ENCODE measurements around the gene NOS3.
"Not testable (repeated sequence)": the region's sequence is repeated elsewhere in the genome, so short reads cannot be mapped to it uniquely, and the experiment has no call there.

The NOS3 gene

DNA sequence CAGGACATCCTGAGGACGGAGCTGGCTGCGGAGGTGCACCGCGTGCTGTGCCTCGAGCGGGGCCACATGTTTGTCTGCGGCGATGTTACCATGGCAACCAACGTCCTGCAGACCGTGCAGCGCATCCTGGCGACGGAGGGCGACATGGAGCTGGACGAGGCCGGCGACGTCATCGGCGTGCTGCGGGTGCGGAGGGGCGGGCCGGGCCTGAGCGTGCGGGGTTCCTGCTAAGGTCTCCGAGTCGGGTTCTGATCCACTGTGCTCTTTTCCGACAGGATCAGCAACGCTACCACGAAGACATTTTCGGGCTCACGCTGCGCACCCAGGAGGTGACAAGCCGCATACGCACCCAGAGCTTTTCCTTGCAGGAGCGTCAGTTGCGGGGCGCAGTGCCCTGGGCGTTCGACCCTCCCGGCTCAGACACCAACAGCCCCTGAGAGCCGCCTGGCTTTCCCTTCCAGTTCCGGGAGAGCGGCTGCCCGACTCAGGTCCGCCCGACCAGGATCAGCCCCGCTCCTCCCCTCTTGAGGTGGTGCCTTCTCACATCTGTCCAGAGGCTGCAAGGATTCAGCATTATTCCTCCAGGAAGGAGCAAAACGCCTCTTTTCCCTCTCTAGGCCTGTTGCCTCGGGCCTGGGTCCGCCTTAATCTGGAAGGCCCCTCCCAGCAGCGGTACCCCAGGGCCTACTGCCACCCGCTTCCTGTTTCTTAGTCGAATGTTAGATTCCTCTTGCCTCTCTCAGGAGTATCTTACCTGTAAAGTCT is 23.1 kb downstream of the NOS3 start:
- peak in 57 of 58 donors; percentile 4 to 90 (median 67) for DNase-seq

DNA sequence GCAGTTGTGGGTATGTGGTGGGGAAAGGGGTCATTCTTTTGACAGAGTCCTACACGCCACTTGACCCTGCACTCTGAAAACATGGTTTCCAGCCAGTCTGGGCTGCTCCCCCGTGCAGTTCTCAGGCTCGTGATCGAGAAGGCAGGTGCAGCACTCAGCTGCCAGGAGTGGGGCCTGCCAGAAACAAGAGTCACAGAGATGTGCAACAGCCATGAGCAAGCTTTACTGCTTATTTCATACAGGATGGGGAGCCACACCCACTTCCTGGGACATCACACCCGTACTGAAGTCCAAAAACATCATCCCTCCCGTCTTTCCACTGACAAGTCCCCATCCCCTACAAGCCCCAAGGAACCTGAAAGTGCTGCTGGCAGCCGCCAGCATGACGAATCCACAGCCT is 24.1 kb downstream of the NOS3 start:
- no peak for DNase-seq

- DNase-seq = no peak
Observed at GRCh38 chr7:151015967-151016366, 25.1 kb downstream of the NOS3 start.

GRCh38 chr7:151016505-151016904 is 25.7 kb downstream of the NOS3 start:
- no peak for DNase-seq

- DNase-seq = no peak
Observed at GRCh38 chr7:151016942-151017341, 26.1 kb downstream of the NOS3 start.

GRCh38 chr7:151017370-151017952 is 26.6 kb downstream of the NOS3 start:
- DNase-seq = no peak

- DNase-seq = peak in 37 of 58 donors; percentile 4 to 74 (median 33)
Observed at GRCh38 chr7:151017953-151018420, 27.2 kb downstream of the NOS3 start.

DNA sequence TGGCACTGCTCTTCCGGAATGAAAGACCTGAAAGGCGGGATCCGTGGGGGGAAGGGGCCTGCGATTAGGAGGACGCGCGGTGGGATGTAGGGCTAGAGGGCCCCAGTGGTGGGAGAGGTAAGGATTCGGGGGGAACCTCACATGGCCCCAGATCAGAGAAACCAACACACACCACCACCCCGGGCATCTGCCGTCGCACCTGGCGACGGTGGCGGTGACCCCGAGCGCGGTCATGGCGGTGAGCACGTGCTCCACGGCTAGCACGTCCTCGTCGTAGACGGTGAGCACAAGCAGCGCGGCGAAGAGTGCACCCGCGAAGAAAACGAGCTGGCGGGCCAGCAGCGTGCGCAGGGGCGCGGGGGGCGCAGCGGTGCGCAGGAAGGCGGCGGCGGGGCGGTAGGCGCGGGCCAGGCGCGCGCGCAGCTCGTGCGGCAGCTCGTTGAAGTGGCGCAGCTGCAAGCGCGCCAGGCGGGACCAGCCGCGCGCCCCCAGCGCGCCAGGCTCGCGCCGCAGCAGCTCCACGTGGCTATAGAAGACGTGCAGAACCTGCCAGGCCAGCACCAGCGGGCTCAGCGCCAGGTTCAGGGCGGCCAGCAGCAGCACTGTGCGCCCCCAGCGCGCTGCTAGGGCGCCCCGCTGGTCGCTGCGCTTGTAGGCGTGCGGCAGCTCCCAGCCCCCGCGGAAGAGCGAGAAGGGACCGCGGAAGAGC is 27.8 kb downstream of the NOS3 start:
- peak in 9 of 58 donors; percentile 15 to 45 (median 24) for DNase-seq

- no peak for DNase-seq
Observed at GRCh38 chr7:151019130-151019447, 28.3 kb downstream of the NOS3 start.

- DNase-seq = no peak
Observed at GRCh38 chr7:151020231-151020630, 29.4 kb downstream of the NOS3 start.

DNA sequence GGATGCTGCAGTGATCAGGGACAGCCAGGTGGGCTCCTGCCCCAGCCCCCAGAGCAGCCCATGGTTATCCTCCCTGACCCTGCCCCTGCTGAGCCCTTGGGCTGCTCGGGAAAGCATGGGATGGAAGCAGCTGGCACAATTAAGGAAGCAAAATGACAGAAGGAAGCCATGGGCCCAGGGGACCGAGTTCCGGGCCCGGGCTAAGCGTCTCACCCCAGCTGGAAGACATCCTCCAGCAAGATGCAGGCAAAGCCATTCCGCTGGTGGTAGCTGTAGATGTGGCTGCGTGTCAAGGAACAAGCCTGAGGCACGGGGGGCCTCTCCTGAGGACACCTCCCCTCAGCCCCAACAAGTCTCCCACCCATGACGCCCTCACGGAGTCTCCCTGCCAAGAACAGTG is 32.4 kb downstream of the NOS3 start:
- no peak for DNase-seq

DNA sequence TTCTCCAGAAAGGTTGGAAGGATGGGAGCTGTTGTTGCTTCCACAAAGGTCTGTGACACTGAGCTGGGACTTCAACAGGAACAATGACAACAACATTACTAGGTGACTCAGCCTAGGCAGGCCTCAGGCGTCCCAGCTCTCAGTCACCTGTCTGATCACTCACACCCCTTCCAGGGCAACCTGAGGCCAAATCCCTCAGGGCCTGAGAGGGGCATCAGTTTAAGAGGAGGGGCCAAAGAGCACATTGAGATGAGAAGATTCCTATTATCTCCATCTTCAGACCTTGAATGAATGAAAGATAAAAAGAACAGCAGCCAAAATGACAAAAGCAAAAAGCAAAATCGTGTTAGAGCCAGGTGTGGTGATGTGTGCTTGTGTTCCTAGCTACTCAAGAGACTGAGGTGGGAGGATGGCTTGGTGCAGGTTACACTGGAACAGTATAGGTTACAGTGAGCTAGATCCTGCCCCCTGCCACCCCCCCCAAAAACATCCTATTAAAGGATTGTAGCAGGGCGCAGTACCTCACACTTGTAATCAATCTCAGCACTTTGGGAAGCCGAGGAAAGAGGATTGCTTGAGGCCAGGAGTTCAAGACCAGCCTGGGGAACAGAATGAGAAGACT is 33.7 kb downstream of the NOS3 start, which contains the start of gene ATG9B:
TSS of gene ATG9B (minus strand) at position 60 of the 622 bp plus-strand sequence. CDS start 71 bp downstream, outside the sequence.
- DNase-seq = no peak

GRCh38 chr7:151025924-151026671 is 35.3 kb downstream of the NOS3 start:
- no peak for DNase-seq

DNA sequence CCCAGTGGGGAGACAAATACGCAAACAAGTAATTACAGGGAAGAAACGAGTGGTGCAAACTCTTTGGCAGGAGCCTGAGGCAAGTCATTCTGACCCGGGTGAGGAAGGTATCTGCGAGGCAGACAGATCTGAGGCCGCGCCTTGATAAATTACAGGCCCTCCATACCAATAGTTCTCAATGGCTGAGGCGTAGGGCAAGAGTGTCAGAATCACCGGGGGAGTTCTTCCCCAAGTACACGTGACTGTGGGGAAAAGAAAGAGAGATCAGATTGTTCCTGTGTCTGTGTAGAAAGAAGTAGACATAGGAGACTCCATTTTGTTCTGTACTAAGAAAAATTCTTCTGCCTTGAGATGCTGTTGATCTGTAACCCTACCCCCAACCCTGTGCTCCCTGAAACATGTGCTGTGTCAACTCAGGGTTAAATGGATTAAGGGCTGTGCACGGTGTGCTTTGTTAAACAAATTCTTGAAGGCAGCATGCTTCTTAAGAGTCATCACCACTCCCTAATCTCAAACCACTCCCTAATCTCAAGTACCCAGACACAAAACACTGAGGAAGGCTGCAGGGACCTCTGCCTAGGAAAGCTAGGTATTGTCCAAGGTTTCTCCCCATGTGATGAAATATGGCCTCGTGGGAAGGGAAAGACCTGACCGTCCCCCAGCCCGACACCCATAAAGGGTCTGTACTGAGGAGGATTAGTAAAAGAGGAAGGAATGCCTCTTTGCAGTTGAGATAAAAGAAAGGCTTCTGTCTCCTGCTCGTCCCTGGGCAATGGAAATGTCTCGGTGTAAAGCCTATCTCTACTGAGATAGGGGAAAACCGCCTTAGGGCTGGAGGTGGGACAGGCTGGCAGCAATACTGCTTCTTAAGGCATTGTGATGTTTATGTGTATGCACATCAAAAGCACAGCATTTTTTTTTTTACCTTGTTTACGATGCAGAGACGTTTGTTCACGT is 36.2 kb downstream of the NOS3 start:
- not testable (repeated sequence) for DNase-seq

DNA sequence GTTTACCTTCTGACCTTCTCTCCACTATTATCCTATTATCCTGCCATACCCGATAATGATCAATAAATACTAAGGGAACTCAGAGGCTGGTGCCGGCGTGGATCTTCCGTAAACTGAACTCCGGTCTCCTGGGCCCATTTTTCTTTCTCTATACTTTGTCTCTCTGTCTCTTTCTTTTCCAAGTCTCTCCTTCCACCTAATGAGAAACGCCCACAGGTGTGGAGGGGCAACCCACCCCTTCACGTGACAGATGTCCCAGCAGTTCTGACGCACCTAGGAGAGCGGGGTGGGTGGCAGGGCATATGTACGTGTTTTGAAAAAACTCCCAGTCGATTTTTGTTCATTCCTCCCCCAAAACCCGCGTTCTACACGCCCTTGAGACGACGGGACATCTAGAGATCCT is 36.9 kb downstream of the NOS3 start:
- DNase-seq = not testable (repeated sequence)

- peak; percentile 84 to 99 (median 96) for DNase-seq
Observed at GRCh38 chr7:151028131-151028947, 37.5 kb downstream of the NOS3 start, which contains the start of gene ABCB8. Gene ABCB8 (plus strand): TSS chr7:151028450. CDS start chr7:151028516, 66 bp downstream.

- no peak for DNase-seq
Observed at GRCh38 chr7:151028948-151029501, 38.2 kb downstream of the NOS3 start.

DNA sequence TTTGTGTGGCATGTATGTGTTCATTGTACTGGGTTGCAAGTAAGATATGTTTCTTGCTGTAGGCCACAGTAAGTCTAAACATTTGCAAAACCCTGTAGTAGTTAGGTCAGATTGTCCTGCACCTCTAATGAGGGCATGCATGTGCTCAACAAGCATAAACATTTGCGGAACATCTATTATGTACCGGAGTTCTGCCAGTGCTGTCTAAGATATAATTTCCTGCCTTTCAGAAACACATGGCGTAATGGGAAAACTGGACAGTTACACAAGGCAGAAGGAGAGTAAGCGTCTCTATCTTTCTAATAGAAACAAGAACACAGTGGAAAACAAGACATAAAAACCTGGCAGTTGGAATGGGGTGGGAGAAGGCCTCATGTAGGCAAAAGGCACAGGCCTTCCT is 40.2 kb downstream of the NOS3 start:
- DNase-seq = no peak
